Measurements from ENCODE around the gene LIN7B.
"Not testable (repeated sequence)": the region's sequence is repeated elsewhere in the genome, so short reads cannot be mapped to it uniquely, and the experiment has no call there.

LIN7B gene
- 4.8 to 10.9 (median 6.8) reads per million in 4 experiments for total RNA-seq

GRCh38 chr19:49113762-49114629 is at the start of gene LIN7B:
Gene LIN7B, plus strand, starts transcription at chr19:49114370. Its CDS starts 35 bp downstream, at chr19:49114405.
- peak; percentile 62 for DNase-seq

GRCh38 chr19:49064768-49065611 is 49.2 kb upstream of the LIN7B start, which contains the start of gene NTF4:
Gene NTF4, minus strand, starts transcription at chr19:49064818. Its CDS starts 2,821 bp downstream, at chr19:49061997.
- no peak for DNase-seq

- no peak for DNase-seq
Measured at GRCh38 chr19:49065905-49066512, 48.2 kb upstream of the LIN7B start.

GRCh38 chr19:49067554-49067953 is 46.6 kb upstream of the LIN7B start:
- DNase-seq = no peak

- DNase-seq = no peak
Measured at GRCh38 chr19:49069026-49069425, 45.1 kb upstream of the LIN7B start.

- DNase-seq = no peak
Measured at GRCh38 chr19:49070416-49070815, 43.8 kb upstream of the LIN7B start.

- no peak for DNase-seq
Measured at GRCh38 chr19:49071860-49072547, 42.2 kb upstream of the LIN7B start.

GRCh38 chr19:49073514-49074378 is 40.4 kb upstream of the LIN7B start:
- DNase-seq = no peak

- DNase-seq = not testable (repeated sequence)
Measured at GRCh38 chr19:49074869-49075268, 39.3 kb upstream of the LIN7B start.

GRCh38 chr19:49080392-49080791 is 33.8 kb upstream of the LIN7B start:
- DNase-seq = no peak

- no peak for DNase-seq
Measured at GRCh38 chr19:49081273-49081672, 32.9 kb upstream of the LIN7B start.

GRCh38 chr19:49084206-49085019 is 29.8 kb upstream of the LIN7B start:
- no peak for DNase-seq

- DNase-seq = peak; percentile 98
Measured at GRCh38 chr19:49085020-49085867, 28.9 kb upstream of the LIN7B start, which contains the start of gene SNRNP70. Gene SNRNP70, plus strand, starts transcription at chr19:49085451. Its CDS starts 964 bp downstream, at chr19:49086415.

GRCh38 chr19:49085868-49086232 is 28.3 kb upstream of the LIN7B start:
- DNase-seq = no peak

- DNase-seq = no peak
Measured at GRCh38 chr19:49086296-49086695, 27.9 kb upstream of the LIN7B start.

GRCh38 chr19:49091391-49092038 is 22.7 kb upstream of the LIN7B start:
- no peak for DNase-seq

- DNase-seq = no peak
Measured at GRCh38 chr19:49092686-49093085, 21.5 kb upstream of the LIN7B start.

GRCh38 chr19:49094505-49095482 is 19.4 kb upstream of the LIN7B start:
- no peak for DNase-seq
